HCT116 (cell line): ENCODE data around the gene OR6J1. TPM values are rescaled to one million over a fixed set of nuclear protein-coding genes. Genes with fewer than 3 reads are reported as not detected.

ENCODE experiments used
- ATAC-seq: fragments of 200-7000 bp; cut with Tn5 transposase; 2 replicates; pipeline ENCODE4 v1.9.1; 2020; ENCODE audit warnings: mild to moderate bottlenecking, moderate library complexity
- BruUV-seq: library from RNA; stranded (reverse); fragments of 400-500 nt; replicated peaks from 2 replicates; lab custom pipeline; 2021; lab: Mats Ljungman, UMichigan
- CTCF ChIA-PET: fragments of 300-600 bp; sonication (Branson Sonifier 250); formaldehyde crosslinking; loops from one replicate; lab custom pipeline; 2021; ENCODE audit warnings: antibody characterized with exemption; lab: Charles Lee
- POLR2A ChIA-PET: fragments of 300-600, 350-600 bp; sonication (Branson Sonifier 250); formaldehyde crosslinking; loops from one replicate; lab custom pipeline; 2021; ENCODE audit warnings: antibody characterized with exemption; lab: Charles Lee
- RAD21 ChIA-PET, 2 experiments: fragments of 300-600 bp; sonication (Branson Sonifier 250); formaldehyde crosslinking; loops; one replicate each; lab custom pipeline; 2023; ENCODE audit warnings: low total read pairs in 2 of 2; ENCODE audit not compliant: uncharacterized antibody in 2 of 2, unreplicated experiment in 2 of 2, low non-redundant PET in 1 of 2; lab: Charles Lee
- DNase-seq: peaks from one replicate; pipeline ENCODE4 v3.0.0-alpha.2; 2010; ENCODE audit warnings: low read depth, low spot score
- H2AFZ ChIP-seq: fragments of 200-600 bp; shearing (Covaris generic), sonication (generic); 2 replicates; pipeline ENCODE4 v1.6.1; 2017; ENCODE audit warnings: low read depth, mixed run types, mixed read lengths, antibody characterized with exemption, low read length; ENCODE audit not compliant: poor library complexity, severe bottlenecking
- H3K27ac ChIP-seq: 2 replicates; pipeline ENCODE4 v1.5.1; 2012; ENCODE audit warnings: low read depth, low read length
- H3K27me3 ChIP-seq: fragments of 200-600 bp; sonication (generic); 2 replicates; pipeline ENCODE4 v1.6.1; 2016; ENCODE audit warnings: mixed run types, low read length, mixed read lengths; ENCODE audit not compliant: insufficient read depth
- H3K36me3 ChIP-seq, 2 experiments: fragments of 200-500 bp in 1 of 2; fragments of 200-600 bp in 1 of 2; sonication (Bioruptor generic) in 1 of 2; sonication (generic) in 1 of 2; 2 replicates each; pipeline versions ENCODE4 v1.5.1 to v1.6.1; 2014 to 2016; ENCODE audit warnings: low read length in 2 of 2, inconsistent platforms in 1 of 2, mixed read lengths in 1 of 2, mixed run types in 1 of 2; ENCODE audit not compliant: insufficient read depth in 2 of 2, control insufficient read depth in 1 of 2
- H3K4me1 ChIP-seq, 2 experiments: fragments of 200-600 bp in 1 of 2; sonication (generic) in 1 of 2; 2 replicates each; pipeline versions ENCODE4 v1.5.1 to v1.6.1; 2012 to 2017; ENCODE audit warnings: low read length in 2 of 2, inconsistent platforms in 1 of 2, mild to moderate bottlenecking in 1 of 2, mixed read lengths in 1 of 2, mixed run types in 1 of 2, moderate library complexity in 1 of 2; ENCODE audit not compliant: insufficient read depth in 2 of 2, control insufficient read depth in 1 of 2
- H3K4me2 ChIP-seq: fragments of 200-600 bp; sonication (generic); 2 replicates; pipeline ENCODE4 v1.6.1; 2017; ENCODE audit warnings: mixed run types, low read length, mixed read lengths
- H3K4me3 ChIP-seq, 2 experiments: fragments of 200-600 bp in 1 of 2; sonication (generic) in 1 of 2; replicated peaks in 1 of 2; 2 replicates each; pipeline ENCODE4 v1.5.1; 2011 to 2016; ENCODE audit warnings: low read length in 2 of 2, control low read depth in 1 of 2, low read depth in 1 of 2, mild to moderate bottlenecking in 1 of 2, mixed read lengths in 1 of 2, mixed run types in 1 of 2
- H3K79me2 ChIP-seq: fragments of 200-600 bp; sonication (generic); 2 replicates; pipeline ENCODE4 v1.6.1; 2017; ENCODE audit warnings: mild to moderate bottlenecking, mixed run types, low read length, moderate library complexity, mixed read lengths; ENCODE audit not compliant: insufficient read depth
- H3K9ac ChIP-seq: fragments of 200-600 bp; sonication (generic); 2 replicates; pipeline ENCODE4 v1.6.1; 2016; ENCODE audit warnings: low read length, mixed read lengths
- H3K9me2 ChIP-seq: fragments of 200-600 bp; sonication (generic), shearing (Covaris generic); 2 replicates; pipeline ENCODE4 v1.6.1; 2017; ENCODE audit warnings: mixed run types, mild to moderate bottlenecking, moderate library complexity; ENCODE audit not compliant: insufficient read depth
- H3K9me3 ChIP-seq, 2 experiments: fragments of 200-500 bp in 1 of 2; fragments of 200-600 bp in 1 of 2; sonication (Bioruptor generic) in 1 of 2; sonication (generic) in 1 of 2; 2 replicates each; pipeline ENCODE4 v1.6.1; 2014 to 2017; ENCODE audit warnings: low read length in 2 of 2, mixed read lengths in 2 of 2, inconsistent platforms in 1 of 2, low read depth in 1 of 2, mild to moderate bottlenecking in 1 of 2, mixed run types in 1 of 2, moderate library complexity in 1 of 2; ENCODE audit not compliant: control insufficient read depth in 1 of 2, insufficient read depth in 1 of 2
- H4K20me1 ChIP-seq: fragments of 200-600 bp; sonication (generic), shearing (Covaris generic); 2 replicates; pipeline ENCODE4 v1.6.1; 2017; ENCODE audit warnings: mixed run types, mild to moderate bottlenecking, moderate library complexity; ENCODE audit not compliant: insufficient read depth
- RAD21 ChIP-seq: IDR thresholded peaks from 2 replicates; pipeline ENCODE4 v1.6.1; 2012; ENCODE audit warnings: low read depth, mild to moderate bottlenecking
- intact Hi-C: fragments of 100-400 bp; cut with micrococcal nuclease; formaldehyde crosslinking; loops from 2 replicates; pipeline ENCODE4 v1.10.0; 2022
- total RNA-seq: library from RNA; stranded (reverse); gene quantifications from one replicate; pipeline ENCODE4 v1.2.1, GENCODE V29; 2021; ENCODE audit not compliant: unreplicated experiment
- TF ChIP-seq, protein P1 (sequence below): IDR thresholded peaks from 2 replicates; pipeline ENCODE4 v1.6.1; 2012; ENCODE audit warnings: low read depth

The OR6J1 gene
- total RNA-seq, 1 experiment from 2014 or later = not detected

- BruUV-seq = no TSS peak
- no peak for ATAC-seq
Observed at GRCh38 chr14:22594156-22594716, 49.9 kb downstream of the OR6J1 start.

More at GRCh38 chr14:22594156-22594716, 49.9 kb downstream of the OR6J1 start:
- Histone ChIP-seq H3K9ac (no peak overlapping the region), H3K4me3 (no peak overlapping the region), H3K27me3 (peaks cover 10% of the 10 kb centered on the region; the same call in 1 of the 2 replicates)
- TF ChIP-seq RAD21 = no peak
- TF ChIP-seq, protein P1, sequence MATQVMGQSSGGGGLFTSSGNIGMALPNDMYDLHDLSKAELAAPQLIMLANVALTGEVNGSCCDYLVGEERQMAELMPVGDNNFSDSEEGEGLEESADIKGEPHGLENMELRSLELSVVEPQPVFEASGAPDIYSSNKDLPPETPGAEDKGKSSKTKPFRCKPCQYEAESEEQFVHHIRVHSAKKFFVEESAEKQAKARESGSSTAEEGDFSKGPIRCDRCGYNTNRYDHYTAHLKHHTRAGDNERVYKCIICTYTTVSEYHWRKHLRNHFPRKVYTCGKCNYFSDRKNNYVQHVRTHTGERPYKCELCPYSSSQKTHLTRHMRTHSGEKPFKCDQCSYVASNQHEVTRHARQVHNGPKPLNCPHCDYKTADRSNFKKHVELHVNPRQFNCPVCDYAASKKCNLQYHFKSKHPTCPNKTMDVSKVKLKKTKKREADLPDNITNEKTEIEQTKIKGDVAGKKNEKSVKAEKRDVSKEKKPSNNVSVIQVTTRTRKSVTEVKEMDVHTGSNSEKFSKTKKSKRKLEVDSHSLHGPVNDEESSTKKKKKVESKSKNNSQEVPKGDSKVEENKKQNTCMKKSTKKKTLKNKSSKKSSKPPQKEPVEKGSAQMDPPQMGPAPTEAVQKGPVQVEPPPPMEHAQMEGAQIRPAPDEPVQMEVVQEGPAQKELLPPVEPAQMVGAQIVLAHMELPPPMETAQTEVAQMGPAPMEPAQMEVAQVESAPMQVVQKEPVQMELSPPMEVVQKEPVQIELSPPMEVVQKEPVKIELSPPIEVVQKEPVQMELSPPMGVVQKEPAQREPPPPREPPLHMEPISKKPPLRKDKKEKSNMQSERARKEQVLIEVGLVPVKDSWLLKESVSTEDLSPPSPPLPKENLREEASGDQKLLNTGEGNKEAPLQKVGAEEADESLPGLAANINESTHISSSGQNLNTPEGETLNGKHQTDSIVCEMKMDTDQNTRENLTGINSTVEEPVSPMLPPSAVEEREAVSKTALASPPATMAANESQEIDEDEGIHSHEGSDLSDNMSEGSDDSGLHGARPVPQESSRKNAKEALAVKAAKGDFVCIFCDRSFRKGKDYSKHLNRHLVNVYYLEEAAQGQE = no peak
- TF ChIP-seq, all 23 proteins: peak for 0
- Histone ChIP-seq H3K4me1 (peaks cover 11 to 28% of the 10 kb centered on the region in 2 experiments), H3K4me2 (no peak overlapping the region), H3K79me2 (no peaks in the 10 kb centered on the region), H4K20me1 (no peaks in the 10 kb centered on the region), H3K36me3 (no peaks in the 10 kb centered on the region), H3K9me2 (no peaks in the 10 kb centered on the region), H3K27ac (no peak overlapping the region), H2AFZ (no peak overlapping the region), H3K9me3 (no peaks in the 10 kb centered on the region)
- intact Hi-C loops = no loop called here
- no peak for DNase-seq
- ChIA-PET CTCF (interaction anchor here (1.4 kb wide), 1 partner anchor 35 kb away, joined by 3 read pairs; no protein-coding TSS in a partner anchor), RAD21 (no interaction called here), POLR2A (interaction anchor here (0.6 to 1.2 kb wide), 2 partner anchors 15 to 59 kb away, joined by 3 read pairs; no protein-coding TSS in a partner anchor)
